ENCODE results near the gene KDM1B. TPM values are rescaled to one million over a fixed set of nuclear protein-coding genes. Genes with fewer than 3 reads are reported as not detected.

The KDM1B gene
- total RNA-seq, 2 donors from 2014 or later = 28.4 to 43.5 TPM

DNA sequence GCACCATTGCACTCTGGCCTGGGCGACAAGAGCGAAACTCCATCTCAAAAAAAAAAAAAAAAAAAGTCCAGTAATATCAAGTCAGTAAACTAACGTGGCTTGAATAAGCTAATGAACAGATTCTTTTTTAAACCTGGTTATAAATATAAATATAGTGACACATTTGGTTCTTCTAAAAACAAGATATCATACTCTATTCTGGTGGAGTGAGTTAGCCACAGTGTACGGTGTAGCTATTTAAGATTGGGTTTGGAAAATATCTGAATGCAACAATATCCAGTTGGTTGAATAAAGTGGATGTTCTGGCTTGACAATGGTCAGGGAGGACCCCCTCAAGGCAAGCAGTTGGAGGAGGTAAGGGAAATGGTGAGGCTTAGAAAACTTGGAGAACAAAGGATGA lies 115.0 kb downstream of the KDM1B start:
- no peaks in the 10 kb centered on the region for H3K4me1 ChIP-seq
- TF ChIP-seq, protein P1, sequence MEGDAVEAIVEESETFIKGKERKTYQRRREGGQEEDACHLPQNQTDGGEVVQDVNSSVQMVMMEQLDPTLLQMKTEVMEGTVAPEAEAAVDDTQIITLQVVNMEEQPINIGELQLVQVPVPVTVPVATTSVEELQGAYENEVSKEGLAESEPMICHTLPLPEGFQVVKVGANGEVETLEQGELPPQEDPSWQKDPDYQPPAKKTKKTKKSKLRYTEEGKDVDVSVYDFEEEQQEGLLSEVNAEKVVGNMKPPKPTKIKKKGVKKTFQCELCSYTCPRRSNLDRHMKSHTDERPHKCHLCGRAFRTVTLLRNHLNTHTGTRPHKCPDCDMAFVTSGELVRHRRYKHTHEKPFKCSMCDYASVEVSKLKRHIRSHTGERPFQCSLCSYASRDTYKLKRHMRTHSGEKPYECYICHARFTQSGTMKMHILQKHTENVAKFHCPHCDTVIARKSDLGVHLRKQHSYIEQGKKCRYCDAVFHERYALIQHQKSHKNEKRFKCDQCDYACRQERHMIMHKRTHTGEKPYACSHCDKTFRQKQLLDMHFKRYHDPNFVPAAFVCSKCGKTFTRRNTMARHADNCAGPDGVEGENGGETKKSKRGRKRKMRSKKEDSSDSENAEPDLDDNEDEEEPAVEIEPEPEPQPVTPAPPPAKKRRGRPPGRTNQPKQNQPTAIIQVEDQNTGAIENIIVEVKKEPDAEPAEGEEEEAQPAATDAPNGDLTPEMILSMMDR (IDR thresholded peaks at IDR 0.05) = no peak
- intact Hi-C loops (cut with DNase I) = no loop called here
- no peak for DNase-seq
- H3K4me3 ChIP-seq = no peak overlapping the region
- H3K27me3 ChIP-seq = no peaks in the 10 kb centered on the region
- H3K27ac ChIP-seq = no peak overlapping the region
- no peaks in the 10 kb centered on the region for H3K9me3 ChIP-seq
- no peaks in the 10 kb centered on the region for H3K36me3 ChIP-seq
- H3K9ac ChIP-seq (ENCODE audit: low read depth in 2 of 2, low read length in 2 of 2) = no peak overlapping the region

Other genes with a start within 250 kb of the KDM1B start
- 10 to 100 TPM; 43.7 to 54.0 TPM for gene KIF13A, start 167.8 kb upstream of the KDM1B start, total RNA-seq
- 1 to 10 TPM; 1.6 to 2.5 TPM for gene NHLRC1, start 32.7 kb upstream of the KDM1B start, total RNA-seq
- gene TPMT, start 345 bp upstream of the KDM1B start, total RNA-seq = 10 to 100 TPM; 51.1 to 52.5 TPM
- gene DEK, start 109.1 kb downstream of the KDM1B start, total RNA-seq = 100 to 1,000 TPM; 113 to 145 TPM
- gene RNF144B, start 231.9 kb downstream of the KDM1B start, total RNA-seq = 1 to 10 TPM; 4.2 to 4.4 TPM

All from colonic mucosa (tissue), 4 donors.